Left kidney (tissue), 2 donors: ENCODE data around the gene KCNIP4. TPM values are rescaled to one million over a fixed set of nuclear protein-coding genes. Genes with fewer than 3 reads are reported as not detected.

ENCODE experiments used
- DNase-seq: peaks from one replicate; pipeline ENCODE4 v3.0.0-alpha.2; 2013
- polyA plus RNA-seq: library from polyadenylated mRNA; unstranded; fragments of 120-200 nt; gene quantifications from one replicate; pipeline ENCODE4 v1.2.1, GENCODE V29; 2013; ENCODE audit not compliant: insufficient read length

KCNIP4 gene
- polyA plus RNA-seq, 1 donor, result 13.0 TPM

DNA sequence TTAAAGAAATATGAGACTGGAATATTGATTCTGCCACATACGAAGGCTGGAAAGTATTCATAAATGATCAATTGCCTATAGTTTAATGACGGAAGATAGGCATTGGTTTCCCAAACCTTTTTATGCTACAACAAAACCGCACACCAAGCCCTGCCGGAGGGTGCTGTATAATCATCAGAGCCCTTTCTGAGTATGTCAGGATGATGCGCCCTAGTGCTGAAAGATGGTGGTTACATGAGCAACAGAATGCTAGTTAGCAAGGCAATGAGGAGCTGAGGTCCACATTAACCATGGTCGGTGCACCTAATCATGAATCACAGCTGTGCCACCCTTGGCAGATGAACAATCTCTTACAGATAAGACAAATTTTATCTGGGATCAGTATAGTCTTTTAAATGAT is 757.3 kb downstream of the KCNIP4 start:
- DNase-seq, result no peak

DNA sequence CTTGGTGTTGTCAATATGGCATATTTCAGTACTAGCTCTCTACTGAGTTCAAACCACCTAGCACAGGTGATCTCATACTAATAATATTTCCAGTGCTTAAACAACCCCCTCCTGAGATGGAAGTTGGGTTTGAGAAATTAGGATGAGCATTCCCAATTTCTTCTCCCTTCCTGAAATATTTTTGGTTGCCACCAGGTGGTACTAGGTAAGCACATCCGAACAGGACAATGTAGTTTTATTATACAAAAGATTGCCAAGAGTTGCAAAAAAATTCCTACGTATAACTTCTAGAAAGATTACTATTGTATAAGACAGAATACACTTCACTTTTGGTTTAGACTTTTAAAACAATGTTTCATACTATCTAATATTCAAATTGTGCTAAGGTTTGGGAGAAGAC is 763.8 kb downstream of the KCNIP4 start:
- no peak for DNase-seq

DNA sequence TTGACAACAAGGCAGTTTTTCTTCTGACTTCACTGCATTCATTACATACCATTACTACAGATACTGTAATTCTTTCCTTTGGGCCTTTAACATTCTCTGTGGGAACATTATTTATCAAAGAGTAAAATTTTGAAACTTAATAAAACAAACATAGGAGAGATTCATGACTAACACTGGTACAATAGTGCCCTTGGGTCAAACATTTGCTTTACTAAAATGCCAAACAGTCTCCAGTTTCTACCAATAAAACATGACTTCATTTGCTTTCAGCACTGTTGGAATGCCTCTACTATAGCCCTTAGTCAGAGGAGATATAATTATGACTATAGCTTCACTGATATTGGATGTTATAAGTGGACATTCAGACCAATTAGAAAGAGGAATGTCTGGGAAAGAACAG is 766.9 kb downstream of the KCNIP4 start:
- no peak for DNase-seq

DNA sequence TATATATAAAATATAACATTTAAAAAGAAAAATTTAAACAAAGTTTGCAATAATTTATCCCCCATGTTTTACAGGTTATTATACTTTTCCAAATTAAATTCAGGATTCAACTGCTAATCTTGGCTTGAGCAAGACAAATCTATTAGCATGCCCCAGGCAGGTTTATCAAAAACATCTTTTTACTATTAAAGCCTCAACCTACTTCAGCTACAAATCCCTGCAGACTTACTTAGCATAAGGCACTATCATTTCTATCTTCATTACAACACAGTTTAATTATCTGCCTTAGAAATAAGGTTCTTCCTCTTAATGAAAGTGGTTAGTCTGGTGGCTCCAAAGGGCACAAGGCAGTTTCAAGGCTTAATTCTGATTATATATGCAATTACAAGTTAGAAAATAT is 770.7 kb downstream of the KCNIP4 start:
- DNase-seq, result no peak

DNA sequence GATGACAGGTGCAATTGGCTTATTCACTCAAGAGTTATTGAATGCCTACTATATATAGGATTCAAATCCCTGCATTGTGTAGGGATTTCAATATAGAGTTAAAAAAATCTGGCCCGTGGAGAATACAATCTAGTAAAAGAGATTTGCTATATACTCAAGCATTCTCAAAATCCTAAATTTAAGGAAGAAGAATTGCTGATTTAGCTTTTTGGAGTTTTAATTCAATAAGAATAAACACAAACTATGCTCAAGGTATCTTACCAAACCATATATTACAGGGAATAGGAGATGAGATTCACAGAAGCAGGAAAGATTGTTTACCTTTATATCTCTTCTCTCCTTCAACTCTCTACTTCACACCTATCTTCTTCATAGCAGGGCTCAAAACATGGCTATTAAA is 771.5 kb downstream of the KCNIP4 start:
- DNase-seq, result no peak

DNA sequence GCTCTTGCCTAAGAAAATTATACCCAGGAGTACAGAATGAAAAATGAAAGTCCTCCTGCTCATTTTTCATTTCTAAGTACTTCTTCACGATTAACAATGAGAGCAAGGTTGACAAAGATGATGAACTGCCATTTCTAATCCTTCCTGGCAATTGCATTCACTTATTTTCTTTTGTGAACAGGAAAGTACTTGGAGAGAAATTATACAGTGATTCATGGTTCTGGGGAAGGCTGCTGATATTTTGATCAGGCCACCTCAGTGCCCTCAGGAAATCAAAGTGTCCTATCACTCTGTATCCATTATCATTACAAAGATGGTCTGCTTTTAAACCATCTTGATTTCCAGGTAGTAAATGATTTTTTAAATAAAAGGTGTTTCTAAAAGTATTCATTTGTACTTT is 780.9 kb downstream of the KCNIP4 start:
- DNase-seq, result no peak

DNA sequence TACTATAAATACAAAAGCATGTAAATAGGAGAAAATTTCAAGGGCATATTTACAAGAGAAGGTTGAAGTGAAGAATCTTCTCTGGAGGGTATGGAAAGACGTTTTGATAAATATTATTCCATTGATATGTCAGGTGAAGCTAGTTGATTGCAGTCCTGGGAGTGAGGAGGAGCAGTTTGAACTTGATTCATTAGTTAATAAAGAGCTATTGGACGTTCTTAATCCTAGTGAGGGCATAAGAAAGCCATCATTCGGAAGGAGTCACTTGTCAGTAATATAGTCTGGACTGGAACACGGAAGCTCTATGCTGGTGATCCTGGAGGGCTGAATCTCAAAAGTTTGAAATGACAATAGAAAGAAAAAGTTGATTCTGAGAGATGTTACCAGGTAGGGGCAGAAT is 793.2 kb downstream of the KCNIP4 start:
- no peak for DNase-seq

DNA sequence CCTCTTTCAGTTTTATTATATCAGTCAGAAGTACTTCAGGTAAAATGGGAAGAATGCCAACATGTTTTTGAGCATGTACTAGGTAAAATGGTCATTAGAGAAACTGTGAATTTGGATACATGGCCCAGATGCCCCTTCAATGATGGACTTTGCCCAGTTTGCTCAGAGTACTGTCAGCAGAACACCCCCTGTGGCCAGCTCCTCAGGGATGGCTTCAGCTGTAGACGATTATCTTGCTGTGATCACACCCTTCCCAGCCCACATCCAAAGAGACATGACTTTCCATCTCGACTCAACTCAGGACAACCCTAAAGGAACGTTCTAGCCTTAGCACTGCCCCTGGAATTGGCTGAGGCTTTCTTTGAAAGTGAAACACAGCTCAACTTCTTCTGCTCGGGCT is 809.2 kb downstream of the KCNIP4 start:
- DNase-seq, result no peak

DNA sequence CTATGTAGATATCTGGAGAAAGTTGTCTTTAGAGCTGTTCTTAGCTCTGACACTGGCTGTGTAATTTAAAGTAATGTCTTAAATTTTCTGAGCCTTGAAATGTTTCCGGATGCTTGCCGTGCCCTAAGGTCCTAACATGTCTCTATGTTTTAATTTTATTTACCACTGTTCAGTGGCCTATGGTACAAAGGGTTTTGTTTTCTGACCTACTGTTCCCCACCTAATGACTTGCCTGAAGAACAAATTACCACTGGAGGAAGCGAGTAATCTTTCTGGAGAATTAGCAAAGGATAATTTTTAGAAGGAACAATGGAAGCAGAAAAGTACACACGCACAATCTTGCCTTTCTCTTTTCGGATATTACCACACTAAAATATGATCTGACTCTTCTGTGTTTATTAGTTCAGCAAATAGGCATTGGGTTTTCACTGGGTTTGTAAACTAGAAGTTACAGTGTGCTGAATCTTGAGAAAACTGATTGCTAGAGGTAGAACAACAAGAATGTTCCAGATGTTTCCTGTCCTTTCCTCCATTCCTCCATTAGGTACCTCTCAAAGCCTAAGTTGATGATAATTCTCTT is 812.4 kb downstream of the KCNIP4 start:
- DNase-seq, result no peak

DNA sequence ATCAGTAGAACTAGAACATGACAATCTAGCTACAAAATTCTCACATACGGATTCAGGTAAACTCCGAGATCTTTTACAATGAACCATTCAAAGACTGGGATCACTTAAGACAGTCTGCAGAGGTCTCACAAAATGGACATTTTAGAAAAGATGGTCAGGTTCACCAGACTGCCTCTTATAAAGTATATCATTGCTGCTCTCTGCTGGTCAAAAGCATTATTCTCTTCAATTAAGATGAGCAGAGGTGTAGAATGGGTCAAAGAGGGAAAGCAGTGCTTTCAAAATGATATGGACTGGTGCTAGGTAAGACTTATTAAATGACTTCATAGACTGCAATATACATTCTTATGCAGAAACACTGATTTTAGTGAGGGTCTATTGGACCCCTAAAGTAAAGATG is 813.6 kb downstream of the KCNIP4 start:
- no peak for DNase-seq

DNA sequence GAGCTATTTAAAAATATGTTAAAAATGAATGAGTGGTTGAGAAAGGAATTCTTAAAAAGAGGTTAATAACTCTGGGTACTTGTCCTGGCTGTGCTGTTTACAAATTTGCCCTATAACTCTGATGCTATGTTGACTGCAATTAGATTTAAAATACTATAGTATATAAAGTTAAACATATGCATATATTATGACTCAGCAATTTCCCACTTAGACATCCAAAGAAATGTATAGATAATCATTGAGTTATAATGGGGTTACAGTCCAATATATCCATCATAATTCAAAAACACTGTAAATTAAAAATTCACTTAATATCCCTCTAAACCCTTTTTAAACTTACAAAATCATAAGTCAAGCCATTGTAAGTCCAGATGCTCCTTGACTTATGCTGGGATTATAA is 818.0 kb downstream of the KCNIP4 start:
- no peak for DNase-seq

DNA sequence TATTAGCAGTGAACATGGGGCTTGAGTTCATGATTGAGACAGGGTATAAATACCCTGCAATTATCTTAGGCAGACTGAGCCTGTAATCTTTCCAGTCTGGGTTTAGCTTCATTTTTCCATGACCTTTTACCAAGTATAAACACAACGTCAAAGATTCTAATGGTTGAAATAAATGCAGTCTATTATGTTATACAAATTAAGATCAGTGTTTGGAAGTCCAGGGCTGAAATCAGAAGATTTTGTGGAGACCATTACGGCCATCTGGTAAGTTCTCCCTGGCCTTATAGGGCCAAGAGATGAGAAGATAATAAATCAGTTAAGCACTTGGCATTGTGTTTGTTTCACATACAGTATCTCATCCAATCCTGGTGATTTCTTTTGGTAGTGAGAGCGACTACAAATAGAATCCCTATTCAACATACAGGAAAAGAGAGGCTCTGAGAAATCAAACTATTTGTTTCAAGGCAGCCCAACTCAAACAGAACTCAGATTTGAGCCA is 822.5 kb downstream of the KCNIP4 start:
- DNase-seq, result no peak

DNA sequence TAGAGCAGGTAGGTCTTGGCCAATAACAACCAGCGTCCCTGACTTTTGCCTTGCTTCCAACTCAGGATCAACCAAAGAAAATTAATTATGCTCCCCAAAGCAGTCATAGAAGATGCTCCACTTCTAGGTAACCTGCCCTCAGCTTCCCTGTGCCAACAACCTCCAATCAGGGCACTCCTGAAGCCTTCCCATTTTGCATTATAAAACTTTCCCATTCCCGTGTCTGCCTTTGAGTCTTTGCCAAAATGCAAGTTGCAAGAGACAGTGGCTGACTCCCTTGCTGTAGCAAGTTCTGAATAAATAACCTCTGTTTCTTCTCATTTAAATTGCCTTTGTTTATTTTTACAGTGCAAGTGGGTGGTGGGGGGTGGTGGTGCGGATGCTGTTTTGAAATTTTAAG is 830.3 kb downstream of the KCNIP4 start:
- DNase-seq, result no peak

DNA sequence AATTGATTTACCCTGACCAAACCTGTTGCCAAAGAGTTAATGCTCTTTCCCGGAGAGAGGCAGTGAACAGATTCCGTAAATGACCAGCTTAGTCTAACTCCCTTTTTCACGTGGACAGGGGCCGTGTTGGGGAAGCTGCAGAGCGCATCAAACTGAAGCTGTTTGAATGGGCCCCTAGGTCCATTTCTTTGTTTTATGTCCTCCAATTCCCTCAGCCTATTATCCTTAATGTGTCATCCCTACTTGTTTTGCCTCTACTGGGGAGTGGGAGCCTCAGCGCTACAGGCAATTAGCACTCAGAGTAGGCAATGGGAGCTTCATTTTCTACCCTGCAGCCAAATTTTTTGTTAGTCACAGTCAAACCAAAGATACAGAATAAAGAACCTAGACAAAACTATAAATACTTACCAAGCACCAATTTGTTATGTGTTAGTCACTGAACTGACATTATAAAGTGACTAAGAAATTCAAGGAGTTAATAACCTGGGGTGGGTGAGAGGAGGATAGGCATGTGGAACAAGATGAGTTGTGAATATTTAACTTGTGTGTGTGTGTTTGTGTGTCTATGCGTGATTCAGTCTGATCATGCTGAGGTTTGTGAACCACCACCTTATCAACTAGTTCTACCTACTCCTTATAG is 830.9 kb downstream of the KCNIP4 start:
- DNase-seq, result no peak

DNA sequence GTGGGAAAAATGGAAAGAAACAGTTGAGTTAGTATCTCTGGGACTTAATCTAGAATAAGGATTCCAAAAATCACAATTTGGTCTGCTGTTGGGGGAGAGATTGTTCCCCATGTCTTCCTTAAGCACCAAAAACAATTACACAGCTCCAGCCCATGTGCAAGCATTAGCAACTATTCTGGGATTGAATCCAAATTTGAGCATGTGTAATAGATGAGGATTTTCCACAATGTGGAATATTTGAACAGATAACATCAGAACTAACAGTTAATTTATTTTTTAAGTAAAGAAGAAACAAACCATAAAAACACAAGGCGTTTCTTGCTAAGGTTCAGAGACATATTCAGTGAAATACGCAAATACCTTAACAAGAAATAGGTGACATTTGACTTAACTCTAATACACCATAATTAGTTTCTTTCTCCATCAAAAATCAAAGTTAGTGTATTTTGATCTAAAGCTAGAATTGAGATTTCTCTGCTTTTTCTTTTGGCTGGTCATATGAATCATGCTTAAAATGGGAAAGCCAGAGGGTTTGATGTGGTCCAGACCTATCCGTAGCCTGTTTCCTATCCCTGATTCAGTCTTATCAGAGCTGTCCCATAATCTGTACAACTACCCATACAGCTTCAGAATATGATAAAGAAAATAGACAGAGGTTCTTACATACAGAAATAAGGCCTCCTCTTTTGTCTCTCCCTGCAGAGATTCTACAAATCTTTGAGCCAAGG is 834.9 kb downstream of the KCNIP4 start:
- DNase-seq, result no peak

DNA sequence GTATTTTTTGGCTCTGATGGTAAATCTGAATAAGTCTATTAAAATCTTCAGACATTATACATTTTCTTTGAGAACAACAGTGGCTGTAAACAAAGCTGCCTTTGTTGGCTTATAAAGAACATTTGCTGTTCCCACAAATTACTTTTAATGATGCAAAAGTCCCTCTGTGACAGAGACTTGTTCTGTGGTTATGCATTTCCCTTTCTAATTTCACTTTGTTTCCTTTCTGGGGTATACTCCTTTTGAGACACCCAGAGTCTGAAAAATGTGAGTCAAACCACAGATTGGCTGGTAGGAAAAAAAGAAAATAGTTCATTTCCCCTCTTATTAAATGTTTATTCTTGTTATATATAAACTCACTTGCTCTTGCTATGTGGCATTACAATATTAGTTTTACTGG is 845.9 kb downstream of the KCNIP4 start:
- DNase-seq, result no peak

DNA sequence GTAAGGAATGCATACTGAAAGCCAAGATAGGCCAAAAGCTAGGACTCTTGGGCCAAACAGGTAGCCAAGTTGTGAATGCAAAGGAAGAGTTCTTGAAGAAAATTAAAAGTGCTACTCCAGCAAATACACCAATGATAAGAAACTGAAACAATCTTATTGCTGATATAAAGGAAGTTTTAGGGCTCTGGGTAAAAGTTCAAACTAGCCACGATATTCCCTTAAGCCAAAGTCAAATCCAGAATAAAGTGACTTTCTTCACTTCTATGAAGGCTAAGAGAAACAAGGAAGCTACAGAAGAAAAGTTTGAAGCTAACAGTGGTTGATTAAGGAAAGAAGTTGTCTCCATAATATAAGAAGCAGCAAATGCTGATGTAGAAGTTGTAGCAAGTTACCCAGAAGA is 850.7 kb downstream of the KCNIP4 start:
- DNase-seq, result no peak

DNA sequence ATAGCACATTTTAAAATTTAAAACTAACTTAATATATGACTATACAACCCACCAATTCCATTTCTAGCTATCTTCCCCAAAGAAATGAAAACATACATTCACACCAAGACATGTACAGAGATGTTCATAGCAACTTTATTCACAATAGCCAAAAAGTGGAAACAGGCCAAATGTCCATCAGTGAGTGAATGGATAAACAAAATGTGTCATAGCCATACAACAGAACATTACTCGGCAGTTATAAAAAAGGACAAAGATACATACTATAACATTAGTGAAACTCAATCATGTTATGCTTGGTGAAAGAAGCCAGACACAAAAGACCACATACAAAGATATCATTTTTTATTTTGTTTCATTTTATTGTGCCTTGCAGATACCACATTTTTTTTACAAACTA is 851.5 kb downstream of the KCNIP4 start:
- no peak for DNase-seq

DNA sequence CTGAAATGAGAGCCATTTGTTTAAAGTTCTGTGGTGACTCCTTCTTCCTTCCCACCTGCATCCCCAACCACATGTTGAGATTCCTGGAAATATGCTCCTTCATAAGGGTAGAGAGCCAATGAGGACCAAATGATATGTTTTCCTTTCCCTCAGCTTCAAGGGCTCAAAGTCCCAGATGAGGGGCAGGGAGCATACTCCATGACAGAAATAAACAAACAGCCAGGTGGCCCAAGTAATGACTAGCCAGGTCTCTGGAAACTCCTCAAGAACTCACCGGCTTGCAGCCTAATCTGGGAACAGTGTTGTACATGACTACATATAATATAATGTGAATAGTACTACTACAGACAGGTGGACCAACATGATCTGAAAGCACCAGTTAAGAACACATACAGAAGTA is 856.0 kb downstream of the KCNIP4 start:
- DNase-seq, result no peak

DNA sequence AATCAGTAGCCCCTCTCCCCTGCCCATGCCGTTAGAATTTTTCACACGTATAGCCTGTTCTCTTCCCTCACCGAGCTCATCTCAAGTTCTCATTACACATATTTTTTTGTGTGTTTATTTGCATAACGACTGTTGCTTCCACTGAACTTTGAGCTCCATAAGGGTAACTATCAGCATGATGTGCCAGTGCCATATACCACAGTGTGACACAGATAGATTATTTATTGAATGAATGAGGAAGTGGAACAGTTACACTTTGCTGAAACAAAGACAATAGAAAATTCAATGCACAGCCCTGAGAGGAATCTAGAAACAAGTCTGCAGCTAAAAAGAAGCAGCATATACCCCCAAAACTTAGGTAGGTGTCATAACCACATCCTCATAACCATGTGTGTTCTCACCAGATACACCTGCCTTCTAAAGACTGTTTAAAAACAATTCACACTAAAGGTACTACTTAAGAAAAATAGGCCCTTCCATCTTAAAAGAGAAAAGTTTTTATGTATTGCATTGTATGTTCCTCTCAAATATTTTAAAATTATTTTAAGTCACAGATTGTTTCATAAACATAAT is 858.4 kb downstream of the KCNIP4 start:
- DNase-seq, result no peak

DNA sequence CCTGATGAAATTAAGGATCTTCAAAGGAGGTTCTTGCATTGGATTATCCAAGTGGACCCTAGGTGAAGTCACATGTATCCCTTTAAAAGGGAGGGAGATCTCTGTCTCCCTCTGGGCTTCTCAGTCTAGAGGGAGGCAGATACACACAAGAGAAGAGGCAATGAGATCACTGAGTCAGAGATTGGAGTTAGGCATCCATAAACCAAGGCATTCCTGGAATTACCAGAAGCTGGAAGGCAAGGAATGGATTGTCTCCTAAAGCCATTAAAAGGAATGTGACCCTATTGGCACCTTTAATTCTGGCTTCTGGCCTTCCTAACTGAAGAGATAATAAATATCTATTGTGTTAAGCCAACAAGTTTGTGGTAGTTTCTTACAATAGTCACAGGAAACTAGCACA is 865.2 kb downstream of the KCNIP4 start:
- DNase-seq, result no peak

DNA sequence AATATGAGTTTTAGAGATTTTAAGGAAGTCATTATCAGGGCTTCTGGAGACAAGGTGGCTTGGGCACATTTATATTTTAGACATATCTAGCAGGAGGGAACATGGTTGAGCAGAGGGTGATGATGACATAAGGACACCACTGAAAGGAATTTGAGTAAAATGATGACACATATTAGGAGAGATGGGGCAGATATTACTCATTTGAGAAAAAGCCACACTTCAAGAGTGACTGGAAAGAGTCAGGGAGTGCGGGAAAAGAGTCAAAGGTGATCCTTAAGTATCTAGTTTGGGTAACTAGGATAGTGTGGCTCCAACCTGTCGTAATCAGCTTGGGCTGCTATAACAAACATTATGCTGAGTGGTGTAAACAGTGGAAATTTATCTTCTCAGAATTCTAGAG is 870.6 kb downstream of the KCNIP4 start:
- no peak for DNase-seq

DNA sequence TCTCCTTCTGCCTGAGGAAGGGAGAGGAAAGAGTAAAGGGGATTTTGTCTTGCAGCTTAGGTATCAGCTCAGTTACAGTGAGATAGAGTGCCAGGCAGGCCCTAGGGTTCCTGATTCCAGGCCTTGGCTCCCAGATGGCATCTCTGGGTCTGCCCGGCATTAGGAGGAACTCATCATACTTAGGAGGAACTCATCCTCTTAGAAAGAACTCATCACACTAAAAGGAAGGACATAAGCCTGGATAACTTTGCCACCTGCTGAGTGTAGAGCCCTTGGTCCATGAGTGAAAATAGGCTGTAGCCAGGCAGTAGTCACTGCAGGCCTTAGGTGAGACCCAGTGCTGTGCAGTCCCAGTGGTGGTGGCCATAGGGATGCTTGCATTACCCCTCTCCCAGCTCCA is 881.2 kb downstream of the KCNIP4 start:
- no peak for DNase-seq
